ENCODE measurements around the gene KDM2B. TPM values are rescaled to one million over a fixed set of nuclear protein-coding genes. Genes with fewer than 3 reads are reported as not detected.
A peak's percentile ranks its signal among the peaks of the same experiment; 100 is the strongest.

The KDM2B gene
- total and polyA plus RNA-seq, 2 donors (not counting 1 experiment from before 2014, with no cell fraction given) = 108 to 126 TPM

- intact Hi-C loops (cut with micrococcal nuclease) = no loop called here
- H3K4me1 Mint-ChIP-seq = peaks cover 66% of the 10 kb centered on the region
- H3K4me3 Mint-ChIP-seq = no peak overlapping the region
- TF ChIP-seq CTCF (IDR thresholded peaks at IDR 0.05) = no peak
- no peak for TF ChIP-seq EZH2 (IDR thresholded peaks at IDR 0.05; ENCODE audit: borderline replicate concordance, insufficient read depth, low read depth, low read length, poor library complexity, severe bottlenecking)
- Histone ChIP-seq H3K9me3 (ENCODE audit: control extremely low read depth in 1 of 3, control insufficient read depth in 2 of 3, insufficient read depth in 1 of 3, low read length in 2 of 3) (no peaks in the 10 kb centered on the region), H3K27me3 (replicated peaks in 1 of 4; ENCODE audit: control extremely low read depth in 1 of 4, control insufficient read depth in 3 of 4, insufficient read depth in 4 of 4, low read length in 3 of 4) (no peaks in the 10 kb centered on the region), H3K36me3 (replicated peaks in 1 of 2; ENCODE audit: control extremely low read depth in 1 of 2, control insufficient read depth in 1 of 2, extremely low read depth in 1 of 2, insufficient read depth in 2 of 2, low read length in 1 of 2) (peaks cover 0 to 41% of the 10 kb centered on the region in 2 experiments), H3K4me1 (ENCODE audit: control insufficient read depth in 2 of 2, insufficient read depth in 2 of 2, low read length in 2 of 2) (peaks cover 21 to 42% of the 10 kb centered on the region in 2 donors), H4K20me1 (ENCODE audit: control insufficient read depth, insufficient read depth, low read length, poor library complexity, severe bottlenecking) (peaks cover 89% of the 10 kb centered on the region), H2AFZ (ENCODE audit: insufficient read depth, low read depth, low read length, poor library complexity, severe bottlenecking) (no peak overlapping the region), H3K27ac (ENCODE audit: low read length in 2 of 2) (no peak overlapping the region), H3K9ac (ENCODE audit: low read length) (no peak overlapping the region), H3K4me3 (ENCODE audit: control extremely low read depth in 1 of 5, extremely low read depth in 1 of 5, insufficient read depth in 1 of 5, low read depth in 2 of 5, low read length in 4 of 5) (no peak overlapping the region), H3K79me2 (ENCODE audit: control insufficient read depth, insufficient read depth, low read length) (peaks cover 96% of the 10 kb centered on the region), H3K4me2 (replicated peaks; ENCODE audit: low read depth, low read length, poor library complexity, severe bottlenecking) (no peak overlapping the region)
- no peaks in the 10 kb centered on the region for H3K27me3 Mint-ChIP-seq
- DNase-seq (no peak), ATAC-seq (ENCODE audit: low read depth) (no peak)
- 97% methylated on average over 39 of the region's 39 CpGs for WGBS (ENCODE audit: insufficient coverage)
- ChIA-PET POLR2A (interaction anchor here (0.5 to 0.6 kb wide), 2 partner anchors 104 to 162 kb away, joined by 4 to 8 read pairs; no protein-coding TSS in a partner anchor), CTCF (interaction anchor here (0.5 kb wide), 1 partner anchor 881 kb away, joined by 4 read pairs; no protein-coding TSS in a partner anchor)
- no peaks in the 10 kb centered on the region for H3K9me3 Mint-ChIP-seq (ENCODE audit: insufficient read depth)
- no peak overlapping the region for H3K27ac Mint-ChIP-seq
Measured at GRCh38 chr12:121452985-121453360, 127.8 kb downstream of the KDM2B start.

GRCh38 chr12:121452340-121452984 lies 128.4 kb downstream of the KDM2B start:
- 89% methylated on average over 32 of the region's 35 CpGs for WGBS (ENCODE audit: insufficient coverage)
- H3K4me2 ChIP-seq (replicated peaks; ENCODE audit: low read depth, low read length, poor library complexity, severe bottlenecking) = peak overlapping the region; percentile 55
- no peak overlapping the region for H3K9ac ChIP-seq (ENCODE audit: low read length)
- Mint-ChIP-seq H3K27me3 (no peaks in the 10 kb centered on the region), H3K27ac (peak overlapping the region; percentile 23), H3K9me3 (ENCODE audit: insufficient read depth) (no peaks in the 10 kb centered on the region), H3K4me3 (no peak overlapping the region), H3K4me1 (peaks cover 62% of the 10 kb centered on the region)
- H3K9me3 ChIP-seq (ENCODE audit: control extremely low read depth in 1 of 3, control insufficient read depth in 2 of 3, insufficient read depth in 1 of 3, low read length in 2 of 3) = no peaks in the 10 kb centered on the region
- peaks cover 96% of the 10 kb centered on the region for H3K79me2 ChIP-seq (ENCODE audit: control insufficient read depth, insufficient read depth, low read length)
- H3K27ac ChIP-seq (ENCODE audit: low read length in 2 of 2) = peak overlapping the region in 1 of 2 donors; percentile 59
- peaks cover 0 to 41% of the 10 kb centered on the region in 2 experiments for H3K36me3 ChIP-seq (replicated peaks in 1 of 2; ENCODE audit: control extremely low read depth in 1 of 2, control insufficient read depth in 1 of 2, extremely low read depth in 1 of 2, insufficient read depth in 2 of 2, low read length in 1 of 2)
- no peak for TF ChIP-seq CTCF (IDR thresholded peaks at IDR 0.05)
- TF ChIP-seq EZH2 (IDR thresholded peaks at IDR 0.05; ENCODE audit: borderline replicate concordance, insufficient read depth, low read depth, low read length, poor library complexity, severe bottlenecking) = no peak
- H3K4me1 ChIP-seq (ENCODE audit: control insufficient read depth in 2 of 2, insufficient read depth in 2 of 2, low read length in 2 of 2) = peaks cover 21 to 42% of the 10 kb centered on the region in 2 donors
- H4K20me1 ChIP-seq (ENCODE audit: control insufficient read depth, insufficient read depth, low read length, poor library complexity, severe bottlenecking) = peaks cover 84% of the 10 kb centered on the region
- H3K4me3 ChIP-seq (ENCODE audit: control extremely low read depth in 1 of 5, extremely low read depth in 1 of 5, insufficient read depth in 1 of 5, low read depth in 2 of 5, low read length in 4 of 5) = no peak overlapping the region
- no peak for ATAC-seq (ENCODE audit: low read depth)
- intact Hi-C loops (cut with micrococcal nuclease) = no loop called here
- DNase-seq = no peak
- ChIA-PET POLR2A (interaction anchor here (0.5 kb wide), 1 partner anchor 163 kb away, joined by 8 read pairs; no protein-coding TSS in a partner anchor), CTCF (no interaction called here)
- H3K27me3 ChIP-seq (replicated peaks in 1 of 4; ENCODE audit: control extremely low read depth in 1 of 4, control insufficient read depth in 3 of 4, insufficient read depth in 4 of 4, low read length in 3 of 4) = no peaks in the 10 kb centered on the region
- H2AFZ ChIP-seq (ENCODE audit: insufficient read depth, low read depth, low read length, poor library complexity, severe bottlenecking) = no peak overlapping the region
